Right renal cortex interstitium (tissue), 3 donors: ENCODE results near the gene GPR152. TPM values are rescaled to one million over a fixed set of nuclear protein-coding genes. Genes with fewer than 3 reads are reported as not detected.
A peak's percentile ranks its signal among the peaks of the same experiment; 100 is the strongest.
"Not testable (repeated sequence)": the region's sequence is repeated elsewhere in the genome, so short reads cannot be mapped to it uniquely, and the experiment has no call there.

Experiments used
- DNase-seq, 3 donors: peaks; one replicate each; pipeline ENCODE4 v3.0.0-alpha.2; 2013; ENCODE audit warnings: low read depth in 3 of 3, low spot score in 2 of 3
- polyA plus RNA-seq, 3 donors: library from polyadenylated mRNA; unstranded; fragments of 120-200 nt; gene quantifications; one replicate each; pipeline ENCODE4 v1.2.1, GENCODE V29; 2013; ENCODE audit not compliant: insufficient read length in 3 of 3

GPR152 gene
- polyA plus RNA-seq, 3 donors, result not detected

DNA sequence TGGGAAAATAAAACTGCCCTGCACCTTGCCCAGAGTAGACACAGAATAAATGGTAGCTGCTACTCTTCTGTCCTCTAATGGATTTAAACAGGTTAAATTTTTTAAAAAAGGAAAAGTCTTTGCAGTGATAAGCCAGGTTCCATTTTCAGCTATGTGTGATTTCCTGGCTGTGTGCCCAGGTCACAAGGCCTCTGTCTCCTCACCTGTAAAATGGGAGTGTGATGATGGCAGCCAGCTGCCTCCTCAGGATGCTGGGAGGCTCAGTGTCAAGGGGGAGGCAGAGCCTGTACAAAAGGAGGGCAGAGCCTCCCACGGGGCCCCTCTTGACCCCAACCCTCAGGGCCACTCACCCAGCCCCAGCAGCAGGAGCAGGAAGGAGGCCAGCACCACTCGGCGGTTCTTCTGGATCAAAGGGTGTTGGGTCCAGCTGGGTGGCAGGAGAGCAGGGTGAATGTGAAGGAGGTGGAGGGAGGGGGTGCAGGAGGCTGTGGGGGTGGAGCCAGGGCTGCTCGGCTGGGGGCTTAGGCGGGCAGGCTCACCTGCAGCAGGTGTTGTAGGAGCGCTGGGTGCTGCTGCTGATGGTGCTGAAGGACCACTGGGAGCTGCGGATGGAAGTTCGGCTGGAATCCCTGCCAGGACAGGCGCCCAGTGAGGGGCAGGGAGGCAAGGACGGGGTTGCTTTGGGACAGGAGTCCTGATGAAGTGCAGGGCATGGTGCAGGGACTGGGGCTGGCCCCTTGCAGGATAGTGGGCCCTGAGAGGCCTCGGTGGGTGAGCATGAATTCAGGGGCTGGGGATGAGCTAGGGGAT lies 14.6 kb upstream of the GPR152 start:
- DNase-seq, result no peak

DNA sequence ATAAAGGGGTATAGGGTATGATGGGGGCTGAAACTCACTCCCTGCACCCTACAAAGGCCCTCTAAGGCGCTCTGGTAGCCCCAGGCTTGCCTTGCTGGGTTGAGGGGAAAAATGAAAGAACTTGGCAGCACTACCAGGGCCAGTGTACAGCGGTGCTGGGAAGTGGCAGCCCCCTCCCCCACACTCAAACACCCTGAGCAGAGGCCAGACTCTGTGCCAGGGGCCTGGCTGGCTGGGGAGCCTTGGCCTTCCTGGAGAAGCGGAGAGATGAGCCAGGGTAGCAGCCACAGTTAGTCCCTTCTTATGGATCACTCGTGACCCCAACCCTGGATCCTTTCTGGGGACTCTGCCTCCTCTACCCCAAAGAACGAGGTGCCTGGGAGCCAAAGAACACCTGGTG lies 13.8 kb upstream of the GPR152 start:
- DNase-seq, result no peak

DNA sequence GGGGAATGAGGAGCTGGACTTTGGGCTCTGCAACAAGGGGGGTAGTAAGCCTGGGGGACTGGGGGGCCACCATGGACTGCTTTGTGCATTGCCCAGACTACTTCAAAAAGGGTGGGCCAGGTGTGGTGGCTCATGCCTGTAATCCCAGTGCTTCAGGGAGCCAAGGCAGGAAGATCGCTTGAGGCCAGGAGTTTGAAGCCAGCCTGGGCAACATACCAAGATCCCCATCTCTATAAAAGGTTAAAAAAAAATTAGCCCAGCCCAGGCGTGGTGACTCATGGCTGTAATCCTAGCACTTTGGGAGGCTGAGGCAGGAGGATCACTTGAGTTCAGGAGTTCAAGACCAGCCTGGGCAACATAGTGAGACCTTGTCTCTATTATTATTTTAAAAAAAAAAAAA lies 13.0 kb upstream of the GPR152 start:
- not testable (repeated sequence) for DNase-seq

DNA sequence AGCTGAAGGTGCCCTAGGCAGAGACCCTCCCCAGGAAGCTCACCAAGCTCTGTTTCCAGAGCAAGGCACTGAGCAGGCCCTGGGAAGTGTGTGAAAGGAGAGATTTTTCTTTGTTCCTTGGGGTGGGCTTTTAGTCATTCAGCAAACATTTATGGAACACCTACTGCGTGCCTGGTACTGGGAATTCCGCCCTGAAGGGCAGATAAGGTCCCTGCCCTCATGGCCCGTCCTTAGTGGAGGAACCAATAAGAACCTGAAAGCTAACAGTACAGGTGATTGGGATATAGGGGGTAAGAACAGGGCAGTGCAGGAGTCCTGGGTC lies 12.6 kb upstream of the GPR152 start:
- no peak for DNase-seq

DNA sequence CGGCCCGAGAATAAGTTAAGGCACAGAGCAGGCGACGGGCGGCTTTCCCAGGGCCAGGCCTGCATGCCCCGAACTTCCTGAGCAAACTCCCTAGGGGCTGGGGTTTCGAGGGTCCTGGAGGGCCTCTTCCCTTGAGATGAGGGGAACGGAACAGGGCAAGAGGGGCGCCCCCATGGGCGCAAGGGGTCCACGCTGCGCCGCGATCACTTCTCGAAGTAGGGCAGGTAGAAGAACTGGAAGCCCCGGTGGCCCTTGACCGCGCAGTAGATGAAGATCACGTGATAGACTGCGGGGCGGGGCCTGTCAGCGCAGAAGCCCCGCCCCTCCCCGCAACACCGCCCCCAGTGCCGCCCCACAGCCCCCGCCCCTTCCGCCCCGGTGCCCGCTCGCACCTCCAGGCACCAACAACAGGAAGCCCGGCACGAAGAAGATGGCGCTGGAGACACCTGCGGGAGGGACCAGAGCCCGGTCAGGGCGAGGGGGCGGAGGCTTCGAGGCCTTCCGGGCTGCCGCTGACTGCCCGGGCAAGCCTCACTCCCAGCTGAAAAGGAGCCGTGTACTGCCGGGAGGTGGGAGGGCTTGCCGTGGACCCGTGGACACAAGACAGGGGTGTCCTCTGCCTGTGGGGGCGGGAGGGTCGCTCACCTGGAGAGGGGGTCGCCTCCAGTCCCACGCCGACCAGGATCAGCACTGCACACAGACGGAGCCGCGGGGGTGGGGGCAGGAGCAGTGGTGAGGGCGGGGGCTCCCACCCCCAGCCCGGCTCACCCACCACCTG lies 12.1 kb upstream of the GPR152 start:
- DNase-seq, result peak in 2 of 3 donors; percentile 63 to 66

DNA sequence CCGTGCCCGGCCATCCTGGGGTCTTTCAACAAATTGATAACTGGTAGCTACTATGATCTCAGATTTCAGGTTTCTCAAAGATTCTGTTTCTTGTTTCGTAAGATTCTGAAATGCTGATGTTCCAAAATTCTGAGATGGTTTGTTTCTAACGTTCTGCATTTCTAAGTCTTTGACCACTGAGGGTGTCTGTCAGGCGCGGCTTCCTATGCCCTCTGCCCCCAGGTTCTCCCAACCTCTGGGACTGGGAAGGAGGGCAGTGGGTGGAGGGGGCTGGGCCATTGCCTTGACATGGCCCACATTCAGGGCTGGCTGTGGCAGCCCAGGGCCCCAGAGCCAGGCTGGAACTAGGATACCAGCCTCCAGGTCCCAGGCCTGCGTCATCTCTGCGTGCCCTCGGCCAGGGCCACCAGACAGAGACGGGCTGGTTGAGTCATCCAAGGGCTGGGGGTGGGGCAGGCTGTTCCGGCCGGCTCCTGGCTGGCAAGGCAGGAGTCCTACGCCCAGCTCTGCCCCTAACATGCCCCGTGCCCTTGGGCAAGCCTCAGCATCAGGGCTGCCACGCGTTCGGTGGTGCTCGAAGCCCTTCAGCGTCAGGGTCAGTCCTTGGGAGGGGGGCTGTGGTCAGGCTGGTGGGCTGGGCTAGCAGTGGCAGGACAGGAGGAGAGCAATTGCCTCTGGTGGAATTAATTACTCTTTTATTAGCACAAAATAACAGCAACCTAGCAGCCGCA lies 11.3 kb upstream of the GPR152 start:
- DNase-seq, result no peak

DNA sequence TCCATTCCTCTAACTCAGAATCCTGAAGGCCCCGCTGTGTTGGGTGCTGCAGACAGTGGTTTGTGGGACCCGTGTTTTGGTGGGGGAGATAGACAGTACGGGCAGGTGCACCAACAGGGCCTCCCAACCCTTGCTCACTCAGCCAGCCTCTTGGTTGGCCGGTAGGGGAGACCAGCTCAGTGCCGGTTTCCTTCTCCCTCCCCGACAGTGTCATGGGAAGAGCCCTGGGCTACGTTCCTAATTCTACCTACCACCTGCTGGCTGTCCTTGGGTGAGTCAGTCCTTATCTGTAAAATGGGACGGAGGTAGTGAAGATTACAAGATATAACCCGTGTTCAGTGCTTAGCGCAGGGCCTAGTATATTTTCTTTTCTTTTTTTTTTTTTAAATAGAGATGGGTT lies 10.7 kb upstream of the GPR152 start:
- no peak for DNase-seq

DNA sequence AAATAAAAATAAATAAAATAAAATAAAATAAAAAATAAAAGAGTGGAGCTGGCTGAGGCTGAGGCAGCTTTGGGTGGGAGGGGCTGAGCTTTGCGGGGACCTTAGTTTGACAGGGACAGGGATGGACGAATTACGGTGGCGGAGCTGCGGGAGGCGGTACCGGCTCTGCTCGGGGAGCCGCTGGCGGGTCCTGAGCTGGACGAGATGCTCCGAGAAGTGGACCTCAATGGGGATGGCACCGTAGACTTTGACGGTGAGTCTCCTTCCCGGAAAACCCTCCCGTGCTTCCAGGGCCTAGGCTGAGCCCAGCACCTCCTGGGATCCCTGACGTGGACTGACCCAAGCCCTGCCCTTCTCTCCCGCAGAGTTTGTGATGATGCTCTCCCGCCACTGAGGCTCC lies 5.7 kb upstream of the GPR152 start:
- DNase-seq, result no peak

DNA sequence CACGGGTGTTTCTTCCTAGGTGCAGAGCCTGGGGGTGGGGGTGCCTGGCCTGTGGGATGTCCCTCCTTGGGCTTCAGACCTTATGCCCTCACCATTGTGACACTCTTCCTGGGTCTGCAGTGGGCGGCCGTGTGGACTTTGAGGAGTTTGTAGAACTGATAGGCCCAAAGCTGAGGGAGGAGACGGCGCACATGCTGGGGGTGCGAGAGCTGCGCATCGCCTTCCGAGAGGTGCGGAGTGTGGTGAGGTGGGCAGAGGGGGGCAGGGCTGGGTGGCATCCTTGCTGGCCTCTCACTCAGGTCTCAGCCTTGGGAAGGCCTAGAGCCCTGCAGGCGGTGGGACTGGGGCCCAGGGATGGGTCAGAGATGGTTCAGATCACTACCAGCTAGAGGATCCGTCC lies 4.9 kb upstream of the GPR152 start:
- no peak for DNase-seq

DNA sequence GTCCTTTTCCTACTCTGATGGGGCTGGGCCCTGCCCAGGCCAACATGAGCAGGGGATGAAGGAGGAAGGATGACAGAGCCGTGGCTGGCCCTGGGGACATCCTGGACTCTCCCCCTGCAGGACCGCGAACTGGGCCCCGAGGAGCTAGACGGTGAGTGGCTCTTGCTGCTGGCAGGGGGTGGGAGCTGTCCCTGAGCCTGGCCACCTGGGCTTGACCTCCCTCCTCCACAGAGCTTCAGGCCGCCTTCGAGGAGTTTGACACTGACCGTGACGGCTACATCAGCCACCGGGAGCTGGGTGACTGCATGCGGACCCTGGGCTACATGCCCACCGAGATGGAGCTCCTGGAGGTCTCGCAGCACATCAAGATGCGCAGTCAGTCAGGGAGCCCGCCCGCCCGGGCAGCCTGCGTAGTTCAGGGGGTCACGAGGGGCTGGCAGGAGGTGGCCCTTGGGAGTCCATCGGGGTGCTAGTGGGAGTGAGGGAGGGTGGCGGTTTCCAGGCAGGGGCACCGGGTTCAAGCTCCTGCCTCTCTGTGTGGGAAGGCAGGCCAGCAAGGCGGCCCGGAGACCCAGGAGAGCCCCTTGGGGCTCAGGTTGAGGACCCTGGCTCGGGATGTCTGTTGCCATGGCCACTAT lies 3.7 kb upstream of the GPR152 start:
- DNase-seq, result no peak

DNA sequence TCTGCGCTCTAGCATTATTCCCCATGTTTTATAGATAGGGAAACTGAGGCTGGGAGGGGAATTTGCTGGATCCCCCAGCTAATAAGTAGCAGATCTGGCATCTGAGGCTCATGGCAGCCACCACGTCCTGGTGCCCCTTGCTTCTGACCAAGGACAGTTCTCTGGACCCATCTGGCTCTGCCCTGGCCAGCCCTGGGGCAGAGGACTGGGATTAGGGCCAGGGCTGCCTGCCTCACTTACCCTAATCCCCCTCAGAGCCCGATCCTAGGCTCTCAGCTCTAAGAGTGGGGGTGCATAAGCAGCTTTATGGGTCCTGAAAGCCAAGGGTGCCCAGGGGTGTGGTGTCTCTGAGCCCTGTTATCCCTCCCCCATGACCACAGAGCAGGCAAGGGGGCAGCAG lies 2.5 kb upstream of the GPR152 start, which contains the start of gene CABP4:
TSS of gene CABP4 (plus strand) at position 301 of the 400 bp plus-strand sequence. CDS start at position 371, 70 bp downstream.
- DNase-seq, result no peak

DNA sequence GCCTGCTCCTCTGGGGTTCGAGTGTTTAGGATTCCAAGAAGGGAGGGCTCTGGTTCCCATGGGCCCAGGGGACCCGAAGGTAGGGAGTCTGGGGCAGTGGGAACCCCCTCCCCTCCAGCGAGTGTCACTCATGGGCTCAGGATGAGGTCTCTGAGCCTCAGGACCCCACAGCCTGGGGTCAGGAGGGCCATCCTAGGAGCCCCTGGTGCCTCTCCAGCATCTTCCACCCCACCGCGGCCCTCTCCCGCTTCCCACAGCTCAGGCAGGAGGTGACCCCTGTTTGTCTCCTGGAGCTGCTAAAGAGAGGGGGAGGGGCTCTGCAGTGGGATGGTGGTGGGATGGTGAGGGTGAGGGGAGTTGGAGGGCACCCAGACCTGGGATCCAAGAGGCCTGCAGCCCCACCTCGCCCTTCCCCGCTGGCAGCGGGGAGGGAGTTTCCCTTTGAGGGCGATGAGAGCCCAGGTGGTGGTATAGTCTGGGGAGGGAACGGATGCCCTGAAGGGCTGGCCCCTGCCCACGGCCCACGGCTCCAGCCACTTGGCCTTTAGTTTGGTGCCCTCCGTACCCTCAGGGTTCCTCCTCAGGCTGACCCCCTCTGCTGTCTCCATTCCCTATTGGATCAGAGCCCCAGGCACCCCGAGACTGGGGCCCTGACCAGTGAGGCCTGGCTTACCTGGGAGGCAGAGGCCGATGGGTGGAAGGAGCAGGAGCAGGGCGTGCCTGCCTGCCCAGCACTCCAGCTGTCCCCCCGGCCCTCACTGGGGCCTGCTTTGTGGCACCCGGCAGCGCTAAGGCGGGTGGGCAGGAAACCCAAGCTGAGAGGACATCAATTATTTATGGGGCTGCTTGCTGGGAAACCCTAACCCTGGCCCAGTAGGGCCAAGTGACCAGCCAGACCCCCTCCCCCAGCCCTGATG lies 1.5 kb upstream of the GPR152 start:
- DNase-seq, result no peak

DNA sequence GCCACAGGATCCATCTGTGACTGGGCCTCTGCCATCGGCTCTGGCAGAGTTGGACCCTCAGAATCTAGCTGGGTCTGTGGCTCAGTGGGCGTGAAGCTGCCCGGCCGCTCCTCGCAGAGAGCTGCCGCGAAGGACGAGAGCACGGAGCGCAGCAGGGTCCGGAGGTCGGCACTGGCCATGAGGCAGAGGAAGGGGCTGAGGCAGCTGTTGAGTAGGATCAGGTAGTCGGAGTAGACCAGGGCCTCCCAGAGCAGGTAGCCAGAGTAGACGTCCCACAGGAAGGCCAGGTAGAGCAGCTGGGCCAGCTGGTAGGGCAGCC lies 912 bp downstream of the GPR152 start:
- DNase-seq, result no peak

DNA sequence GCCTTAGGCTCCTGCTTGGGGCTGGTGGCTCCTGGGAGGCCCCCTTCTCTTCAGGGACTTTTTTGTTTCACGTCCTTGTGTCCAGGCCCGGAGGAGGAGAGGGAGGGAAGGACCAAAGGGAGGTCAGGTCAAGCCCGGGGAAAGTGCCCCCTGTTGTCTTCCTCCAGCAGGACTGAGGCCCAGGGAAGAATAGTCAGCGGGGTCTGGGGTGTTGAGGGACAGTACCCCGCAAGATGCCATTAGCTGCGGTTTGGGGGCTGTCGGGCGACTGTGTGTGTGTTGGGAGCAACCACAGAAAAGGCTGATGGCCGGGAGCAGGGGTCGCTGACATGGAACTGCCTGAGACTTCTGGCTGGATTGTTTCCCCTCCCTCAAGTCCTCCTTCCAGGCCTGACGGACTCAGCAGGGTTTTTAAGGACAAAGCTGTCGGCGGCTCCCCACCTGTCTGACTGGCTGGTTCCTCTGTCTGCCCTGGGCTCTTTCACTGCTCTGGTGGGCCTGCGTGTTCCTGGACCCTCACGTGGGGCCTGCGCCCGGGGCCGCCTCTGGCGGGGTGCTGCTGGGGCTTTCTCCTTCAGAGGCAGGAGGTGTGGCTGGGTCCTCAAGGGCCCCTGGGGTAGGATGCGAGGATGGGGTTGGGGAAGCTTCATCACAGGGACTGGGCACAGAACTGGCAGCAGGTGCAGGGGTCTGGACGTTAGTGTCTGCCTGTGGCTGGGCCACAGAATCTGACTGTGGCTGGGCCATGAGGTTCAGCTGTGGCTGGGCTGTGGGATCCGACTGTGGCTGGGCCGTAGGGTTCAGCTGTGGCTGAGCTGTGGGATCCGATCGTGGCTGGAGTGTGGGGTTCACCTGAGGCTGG lies 1.5 kb downstream of the GPR152 start:
- no peak for DNase-seq

DNA sequence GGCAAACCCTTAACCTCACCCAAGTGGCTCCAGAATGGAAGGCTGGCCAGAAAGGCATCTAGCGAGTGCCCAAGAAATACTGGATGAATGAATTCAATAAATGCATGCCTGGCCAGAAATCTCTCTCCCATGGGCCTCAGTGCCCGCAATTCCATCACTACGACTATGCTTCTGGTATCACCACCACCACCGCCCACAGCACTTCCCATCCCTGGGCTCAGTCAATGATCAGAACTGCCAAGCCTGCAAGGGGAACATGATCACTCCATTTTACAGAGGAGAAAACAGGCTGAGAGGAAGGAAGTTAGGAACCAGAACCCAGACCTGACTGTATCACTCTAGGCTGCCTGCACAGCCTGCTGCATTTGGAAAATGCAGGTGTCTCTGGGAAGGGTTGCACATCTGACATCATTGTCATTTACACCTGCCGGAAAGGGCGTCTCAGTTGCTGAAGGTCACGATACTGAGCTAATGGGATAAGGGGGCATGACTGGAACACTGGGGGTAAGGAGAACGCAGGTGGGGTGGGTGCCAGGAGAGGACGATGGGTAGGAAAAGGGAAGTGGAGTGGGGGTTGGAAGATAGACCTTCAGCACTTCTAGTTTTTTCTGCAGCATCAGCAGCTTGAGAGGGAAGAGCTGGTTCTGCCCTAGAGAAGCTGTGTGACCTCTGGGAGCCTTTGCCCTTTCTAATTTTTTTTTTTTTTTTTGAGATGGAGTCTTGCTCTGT lies 3.2 kb downstream of the GPR152 start:
- DNase-seq, result no peak

DNA sequence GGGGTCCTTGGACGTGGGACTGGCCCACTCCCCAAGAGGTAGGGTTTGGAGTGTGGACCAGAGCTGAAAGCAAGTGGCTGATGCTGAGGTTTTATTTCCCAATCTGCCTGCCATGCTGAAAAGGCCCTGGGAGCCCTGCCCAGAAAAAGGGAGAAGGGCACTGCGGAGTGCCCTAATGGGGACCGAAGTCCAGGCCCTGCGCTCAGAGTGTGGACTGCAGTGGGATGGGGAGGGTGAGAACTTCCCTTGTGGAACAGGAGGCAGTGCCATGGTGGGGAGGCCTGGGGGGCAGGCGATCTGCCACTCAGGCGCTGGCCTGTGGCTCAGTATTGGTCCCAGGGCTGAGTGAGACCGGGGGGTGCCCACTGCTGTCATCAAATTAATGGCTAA lies 4.3 kb downstream of the GPR152 start:
- DNase-seq, result no peak

DNA sequence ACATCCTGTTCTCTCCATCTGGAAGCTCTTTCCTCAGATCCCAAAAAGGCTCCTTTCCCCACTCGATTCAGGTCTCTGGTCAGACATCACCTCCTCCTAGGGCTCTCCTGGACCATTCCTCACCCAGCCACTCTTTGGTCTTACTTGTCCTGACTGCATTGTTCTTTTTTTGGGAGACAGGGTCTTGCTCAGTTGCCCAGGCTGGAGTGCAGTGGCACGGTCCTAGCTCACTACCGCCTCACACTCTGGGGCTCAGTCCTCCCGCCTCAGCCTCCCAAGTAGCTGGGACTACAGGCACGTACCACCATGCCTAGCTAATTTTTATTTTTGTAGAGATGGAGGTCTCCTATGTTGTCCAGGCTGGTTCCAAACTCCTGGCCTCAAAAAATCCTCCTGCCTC lies 7.0 kb downstream of the GPR152 start:
- DNase-seq, result no peak
